GM11168 (cell line): ENCODE results near the gene SEMA6A.

Experiments
- in situ Hi-C: fragments of 300-500 bp; cut with MboI; formaldehyde crosslinking; loops from one replicate; pipeline ENCODE4 v1.12.0; 2022; ENCODE audit warnings: low sequenced_read_pairs; ENCODE audit not compliant: unreplicated experiment

SEMA6A gene

GRCh38 chr5:116446356-116447005 lies 128.1 kb downstream of the SEMA6A start:
- in situ Hi-C loops, result no loop called here

DNA sequence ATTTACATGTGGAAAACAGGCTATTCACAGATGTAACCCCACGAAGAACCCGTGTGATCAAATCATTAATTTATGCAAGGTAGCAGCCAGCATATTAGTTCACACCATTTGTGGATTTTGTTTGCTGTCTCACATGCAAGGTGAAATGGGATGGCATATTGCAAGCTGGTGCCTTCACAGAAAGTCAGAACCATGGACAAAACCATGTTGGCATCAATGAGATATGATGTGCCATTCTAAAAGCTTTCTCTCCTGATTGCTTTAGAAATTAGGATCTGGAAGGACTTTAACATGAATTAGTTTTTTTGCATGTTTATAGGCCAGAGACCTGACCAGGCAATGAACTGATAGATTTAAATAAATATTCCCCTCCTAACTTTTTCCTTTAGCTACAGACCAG lies 129.3 kb downstream of the SEMA6A start:
- in situ Hi-C loops, result no loop called here

DNA sequence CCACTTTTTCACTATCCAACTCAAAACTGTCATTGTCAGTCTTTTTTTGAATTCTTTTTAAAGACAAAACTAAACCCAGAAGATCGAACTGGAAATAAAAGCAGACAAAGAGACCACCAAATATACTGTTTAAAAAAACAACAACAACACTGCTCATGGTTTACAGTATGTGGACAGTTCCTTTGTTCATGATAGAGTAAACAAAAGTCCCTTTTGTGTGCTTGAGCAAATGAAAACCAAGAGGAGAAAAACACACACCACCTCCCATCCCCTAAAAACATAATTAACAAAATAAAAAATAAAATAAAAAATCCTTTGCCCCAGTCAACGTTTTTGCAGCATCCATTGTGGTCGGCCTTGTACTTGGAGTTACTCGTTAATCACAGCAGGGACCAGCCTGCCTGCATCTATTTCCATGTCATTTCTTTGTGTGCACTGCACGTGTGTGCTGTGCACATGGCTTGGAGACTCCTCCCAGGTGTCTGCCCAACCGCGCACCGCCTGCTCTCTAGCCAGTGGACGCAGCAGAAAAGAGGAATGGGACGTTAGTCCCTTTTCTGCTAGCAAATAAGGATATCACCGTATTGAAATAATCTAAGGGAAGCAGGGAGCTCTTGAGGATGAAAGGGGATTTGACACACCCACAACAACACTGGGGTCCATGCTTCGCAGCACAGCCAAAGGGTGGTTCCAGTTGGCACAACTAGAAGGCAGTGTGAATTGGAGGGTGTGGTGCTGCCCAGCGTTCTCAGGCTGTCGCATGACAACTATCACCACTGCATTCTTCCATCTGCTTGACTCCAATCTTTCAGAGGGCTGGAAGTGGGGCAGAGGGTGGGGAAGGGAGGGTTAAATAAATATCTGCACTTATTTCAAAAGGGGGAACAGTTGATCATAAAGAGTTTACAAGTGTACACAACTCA lies 130.0 kb downstream of the SEMA6A start:
- in situ Hi-C loops, result no loop called here

GRCh38 chr5:116442931-116443551 lies 131.6 kb downstream of the SEMA6A start:
- in situ Hi-C loops, result no loop called here

GRCh38 chr5:116442095-116442534 lies 132.5 kb downstream of the SEMA6A start:
- in situ Hi-C loops, result no loop called here

DNA sequence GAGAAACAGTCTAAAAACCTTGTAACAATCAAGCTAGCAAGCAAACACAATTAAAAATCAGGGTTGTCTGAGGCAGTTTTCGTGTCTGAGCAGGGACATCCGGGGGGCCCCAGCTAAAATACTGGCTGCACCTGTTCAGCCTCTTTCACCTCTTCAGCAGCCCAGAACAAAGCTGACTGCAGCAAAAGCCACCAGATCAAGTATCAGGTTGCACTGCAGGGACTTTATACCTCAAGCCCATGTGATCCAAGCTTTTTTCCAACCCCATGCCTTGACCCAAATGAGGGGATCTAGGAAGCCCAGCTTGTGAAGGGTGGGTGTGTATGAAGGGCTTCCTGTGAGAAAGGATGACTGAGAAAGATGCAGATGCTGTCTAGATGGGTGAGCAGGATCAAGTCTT lies 133.4 kb downstream of the SEMA6A start:
- in situ Hi-C loops, result no loop called here

DNA sequence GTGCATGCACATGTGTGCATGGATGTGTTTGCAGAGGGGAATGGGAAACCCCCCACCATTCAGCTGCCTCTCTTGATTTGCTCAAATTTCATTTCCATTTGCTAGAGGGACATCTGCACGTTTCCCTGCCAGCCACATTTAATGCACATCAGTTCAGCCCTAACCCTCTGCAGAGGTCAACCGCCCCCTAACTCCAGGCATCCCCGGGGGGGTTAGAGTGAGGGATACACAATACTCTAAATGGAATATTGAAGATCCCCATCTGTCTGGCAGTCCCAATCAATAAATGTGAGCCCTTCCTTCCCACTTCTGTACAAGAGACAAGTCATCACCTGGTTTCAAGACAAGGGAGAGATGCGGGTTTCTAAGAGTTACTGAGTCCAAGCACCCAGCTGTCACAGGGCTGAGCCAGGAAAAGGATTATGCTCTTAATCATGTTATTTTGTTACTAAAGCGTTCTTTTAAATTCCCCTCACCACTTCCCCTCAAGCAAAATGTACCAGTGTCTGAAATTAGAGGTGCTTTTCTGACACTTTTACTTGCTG lies 134.1 kb downstream of the SEMA6A start:
- in situ Hi-C loops, result no loop called here

- in situ Hi-C loops, result no loop called here
Measured at GRCh38 chr5:116439905-116440304, 134.7 kb downstream of the SEMA6A start.

GRCh38 chr5:116438979-116439554 lies 135.6 kb downstream of the SEMA6A start:
- in situ Hi-C loops, result no loop called here

- in situ Hi-C loops, result no loop called here
Measured at GRCh38 chr5:116437922-116438578, 136.6 kb downstream of the SEMA6A start.

GRCh38 chr5:116437351-116437705 lies 137.3 kb downstream of the SEMA6A start:
- in situ Hi-C loops, result no loop called here

GRCh38 chr5:116436674-116437350 lies 137.8 kb downstream of the SEMA6A start:
- in situ Hi-C loops, result no loop called here

GRCh38 chr5:116428966-116429365 lies 145.7 kb downstream of the SEMA6A start:
- in situ Hi-C loops, result no loop called here

DNA sequence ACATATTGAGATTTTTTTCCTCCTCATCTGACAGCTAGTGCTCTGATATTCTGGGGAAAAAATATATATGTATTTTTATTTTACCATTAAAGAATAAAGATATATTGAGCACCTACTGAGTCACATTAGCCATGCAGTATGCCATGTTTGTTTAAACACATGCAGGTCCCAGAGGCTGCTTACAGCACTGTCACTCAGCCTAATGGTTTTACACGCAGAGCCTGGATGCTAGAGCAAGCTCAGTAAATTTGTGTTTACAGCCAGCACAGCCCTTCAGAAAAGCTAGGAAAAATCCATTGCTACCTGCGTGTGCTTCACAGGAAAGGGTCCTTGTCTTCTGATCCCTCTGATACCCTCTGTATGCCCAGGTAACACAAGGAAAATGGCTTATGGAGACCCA lies 146.2 kb downstream of the SEMA6A start:
- in situ Hi-C loops, result no loop called here

DNA sequence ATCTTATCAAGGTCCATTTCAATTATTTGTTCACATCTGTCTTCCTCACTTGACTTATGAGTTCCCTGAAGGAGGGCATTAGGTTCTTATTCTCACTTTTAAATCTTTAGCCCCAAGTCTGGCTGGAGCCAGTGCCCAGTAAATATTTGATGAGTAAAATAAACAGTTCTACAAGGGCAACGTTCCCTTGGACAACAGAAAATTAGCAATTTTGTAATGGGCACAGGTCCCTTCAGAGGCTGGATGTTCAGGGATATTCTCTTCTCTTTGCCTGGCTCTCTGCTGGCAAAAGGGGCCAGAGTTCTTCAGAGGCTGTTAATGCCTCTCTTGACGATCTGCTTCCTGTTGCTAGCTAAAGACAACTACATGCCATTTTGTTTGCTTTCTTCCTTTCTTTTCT lies 149.7 kb downstream of the SEMA6A start:
- in situ Hi-C loops, result no loop called here

- in situ Hi-C loops, result no loop called here
Measured at GRCh38 chr5:116424258-116424615, 150.4 kb downstream of the SEMA6A start.

- in situ Hi-C loops, result no loop called here
Measured at GRCh38 chr5:116423587-116424257, 150.9 kb downstream of the SEMA6A start.

DNA sequence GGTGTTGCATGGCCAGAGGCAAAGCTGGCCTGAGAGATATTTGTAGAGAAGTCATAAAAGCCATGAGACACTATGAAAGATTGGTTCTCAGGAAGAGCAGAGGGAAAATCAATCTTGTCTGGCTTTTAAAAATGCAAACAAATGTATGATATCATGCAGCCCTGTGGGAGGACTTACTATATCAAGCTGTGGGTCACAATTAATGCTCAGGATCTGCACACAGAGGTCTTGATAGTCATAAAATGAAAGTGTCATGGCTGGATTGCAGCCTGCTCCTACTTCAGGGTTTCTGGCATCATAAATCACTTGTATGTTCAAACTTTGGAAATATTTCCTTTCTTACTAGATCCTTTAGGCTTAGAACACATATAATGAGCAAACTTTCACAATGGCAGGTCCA lies 151.5 kb downstream of the SEMA6A start:
- in situ Hi-C loops, result no loop called here

- in situ Hi-C loops, result no loop called here
Measured at GRCh38 chr5:116421080-116421629, 153.5 kb downstream of the SEMA6A start.
